Skeletal muscle tissue (tissue), 4 donors: Measurements from ENCODE around the gene FGF2. TPM values are rescaled to one million over a fixed set of nuclear protein-coding genes. Genes with fewer than 3 reads are reported as not detected.

Source experiments
- H3K27ac ChIP-seq: one replicate; pipeline ENCODE4 v1.7.0; 2013; ENCODE audit warnings: mild to moderate bottlenecking, low read depth, low read length, inconsistent platforms
- H3K27me3 ChIP-seq, 3 donors: one replicate each; pipeline ENCODE4 v1.7.0; 2013; ENCODE audit warnings: low read length in 3 of 3; ENCODE audit not compliant: control insufficient read depth in 3 of 3, insufficient read depth in 3 of 3
- H3K36me3 ChIP-seq, 3 donors: one replicate each; pipeline ENCODE4 v1.7.0; 2013; ENCODE audit warnings: low read length in 3 of 3; ENCODE audit not compliant: control insufficient read depth in 3 of 3, insufficient read depth in 3 of 3
- H3K4me1 ChIP-seq, 3 donors: one replicate each; pipeline ENCODE4 v1.7.0; 2013; ENCODE audit warnings: low read length in 3 of 3, mild to moderate bottlenecking in 3 of 3; ENCODE audit not compliant: control insufficient read depth in 3 of 3, insufficient read depth in 3 of 3
- H3K4me3 ChIP-seq, 3 donors: one replicate each; pipeline ENCODE4 v1.7.0; 2013; ENCODE audit warnings: low read length in 3 of 3
- H3K9ac ChIP-seq, 3 donors: one replicate each; pipeline ENCODE4 v1.7.0; 2013; ENCODE audit warnings: low read length in 3 of 3, mild to moderate bottlenecking in 3 of 3, moderate library complexity in 2 of 3, low read depth in 1 of 3
- H3K9me3 ChIP-seq, 3 donors: one replicate each; pipeline ENCODE4 v1.7.0; 2013; ENCODE audit warnings: low read length in 3 of 3; ENCODE audit not compliant: control insufficient read depth in 3 of 3
- total RNA-seq: library from RNA; depleted of rRNA; stranded (reverse); fragments of >200 nt; gene quantifications from one replicate; pipeline ENCODE4 v1.2.3, GENCODE V29; 2014
- donor health status: Osteomylitis.

The FGF2 gene
- total RNA-seq, 1 donor from 2014 or later = 8.4 TPM

DNA sequence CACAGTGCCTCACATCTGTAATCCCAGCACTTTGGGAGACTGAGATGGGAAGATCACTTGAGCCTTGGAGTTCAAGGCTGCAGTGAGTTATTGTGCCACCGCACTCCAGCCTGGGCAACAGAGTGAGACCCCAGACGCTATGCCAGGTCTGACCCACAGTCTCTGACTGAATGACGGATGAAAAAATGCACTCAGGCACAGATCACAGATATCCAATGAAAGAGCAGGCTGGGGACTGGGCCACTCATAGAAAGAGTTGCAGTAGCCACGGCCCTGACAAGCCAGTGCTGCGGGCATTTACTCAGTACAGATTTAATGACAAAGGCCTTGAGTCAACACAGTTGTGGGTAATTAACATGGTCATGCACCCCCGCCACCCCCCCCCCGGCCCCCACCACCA is 73.1 kb downstream of the FGF2 start:
- no peak overlapping the region for H3K4me3 ChIP-seq
- H3K9me3 ChIP-seq = no peaks in the 10 kb centered on the region
- no peak overlapping the region for H3K27ac ChIP-seq
- peaks cover 0 to 9% (median 7%) of the 10 kb centered on the region in 3 donors for H3K36me3 ChIP-seq
- H3K27me3 ChIP-seq = no peaks in the 10 kb centered on the region
- H3K4me1 ChIP-seq = no peaks in the 10 kb centered on the region
- H3K9ac ChIP-seq = no peak overlapping the region

GRCh38 chr4:122900314-122900713 is 73.7 kb downstream of the FGF2 start:
- H3K27me3 ChIP-seq = no peaks in the 10 kb centered on the region
- no peak overlapping the region for H3K9ac ChIP-seq
- no peak overlapping the region for H3K27ac ChIP-seq
- no peak overlapping the region for H3K4me3 ChIP-seq
- H3K36me3 ChIP-seq = peaks cover 0 to 9% (median 5%) of the 10 kb centered on the region in 3 donors
- H3K9me3 ChIP-seq = no peaks in the 10 kb centered on the region
- H3K4me1 ChIP-seq = no peaks in the 10 kb centered on the region

DNA sequence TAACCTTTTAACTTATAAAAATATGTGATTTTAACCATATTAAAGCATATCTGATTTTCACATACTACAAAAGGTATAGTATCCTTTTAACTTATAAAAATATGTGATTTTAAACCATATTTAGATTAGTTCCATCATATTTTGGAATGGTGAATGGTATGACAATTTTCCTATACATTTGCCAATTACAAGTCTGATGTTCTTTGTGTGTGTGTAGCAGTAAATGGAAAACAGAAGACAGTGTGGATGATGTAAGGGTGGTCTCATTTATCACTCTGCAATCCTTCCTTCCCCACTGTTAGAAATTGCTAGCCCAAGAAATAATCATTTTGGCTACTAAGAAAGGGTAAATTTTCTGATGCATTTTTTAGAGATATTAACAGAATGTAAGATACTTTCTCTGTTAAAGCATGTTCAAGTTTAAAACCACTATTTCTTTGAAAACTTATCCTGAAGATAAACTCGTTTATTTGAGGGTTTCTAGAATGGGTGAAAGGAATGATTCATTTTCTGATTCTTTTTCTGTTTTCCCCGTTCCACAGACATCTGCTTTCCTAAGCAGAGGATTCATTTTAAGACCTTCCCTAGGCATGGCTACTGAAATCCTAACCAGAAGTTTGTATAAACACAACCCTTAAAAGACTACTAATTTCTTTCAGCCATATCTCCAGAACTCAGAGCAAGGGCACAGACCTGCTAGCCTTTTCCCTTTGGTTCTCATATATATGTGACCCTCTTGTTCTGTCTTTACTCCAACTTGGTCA is 74.8 kb downstream of the FGF2 start:
- peaks cover 0 to 6% (median 5%) of the 10 kb centered on the region in 3 donors for H3K36me3 ChIP-seq
- H3K4me1 ChIP-seq = no peaks in the 10 kb centered on the region
- H3K27ac ChIP-seq = no peak overlapping the region
- H3K27me3 ChIP-seq = no peaks in the 10 kb centered on the region
- no peak overlapping the region for H3K4me3 ChIP-seq
- no peak overlapping the region for H3K9ac ChIP-seq
- no peaks in the 10 kb centered on the region for H3K9me3 ChIP-seq

- H3K4me1 ChIP-seq = no peaks in the 10 kb centered on the region
These were observed 77.2 kb downstream of the FGF2 start for GRCh38 chr4:122903766-122904288.

DNA sequence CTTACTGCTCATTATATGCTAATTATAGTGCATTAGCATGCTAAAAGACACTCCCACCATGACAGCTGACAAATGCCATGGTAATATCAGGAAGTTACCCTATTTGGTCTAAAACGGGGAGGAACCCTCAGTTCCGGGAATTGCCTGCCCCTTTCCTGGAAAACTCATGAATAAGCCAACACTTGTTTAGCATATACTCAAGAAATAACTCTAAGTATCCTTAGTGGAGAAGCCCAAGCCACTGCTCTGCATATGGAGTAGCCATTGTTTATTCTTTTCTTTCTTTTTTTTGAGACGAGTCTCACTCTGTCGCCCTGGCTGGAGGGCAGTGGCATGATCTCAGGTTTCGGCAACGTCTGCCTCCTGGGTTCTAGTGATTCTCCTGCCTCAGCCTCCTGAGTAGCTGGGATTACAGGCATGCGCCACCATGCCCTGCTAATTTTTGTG is 80.3 kb downstream of the FGF2 start:
- H3K9me3 ChIP-seq = no peaks in the 10 kb centered on the region

More at GRCh38 chr4:122903766-122904288, 77.2 kb downstream of the FGF2 start:
- no peaks in the 10 kb centered on the region for H3K27me3 ChIP-seq
- H3K9me3 ChIP-seq = no peaks in the 10 kb centered on the region
- peaks cover 0 to 5% (median 5%) of the 10 kb centered on the region in 3 donors for H3K36me3 ChIP-seq
- H3K4me3 ChIP-seq = no peak overlapping the region
- H3K9ac ChIP-seq = no peak overlapping the region
- H3K27ac ChIP-seq = no peak overlapping the region

GRCh38 chr4:122908223-122908622 is 81.6 kb downstream of the FGF2 start:
- H3K27ac ChIP-seq = no peak overlapping the region

More for the DNA sequence above, 80.3 kb downstream of the FGF2 start:
- no peak overlapping the region for H3K4me3 ChIP-seq
- H3K4me1 ChIP-seq = no peaks in the 10 kb centered on the region
- H3K27me3 ChIP-seq = no peaks in the 10 kb centered on the region
- no peak overlapping the region for H3K27ac ChIP-seq
- H3K36me3 ChIP-seq = peaks cover 2 to 10% (median 5%) of the 10 kb centered on the region in 3 donors
- no peak overlapping the region for H3K9ac ChIP-seq

GRCh38 chr4:122909683-122910082 is 83.1 kb downstream of the FGF2 start:
- no peaks in the 10 kb centered on the region for H3K4me1 ChIP-seq
- H3K36me3 ChIP-seq = peaks cover 0 to 8% (median 6%) of the 10 kb centered on the region in 3 donors
- no peaks in the 10 kb centered on the region for H3K9me3 ChIP-seq
- no peak overlapping the region for H3K9ac ChIP-seq
- no peaks in the 10 kb centered on the region for H3K27me3 ChIP-seq
- no peak overlapping the region for H3K27ac ChIP-seq
- H3K4me3 ChIP-seq = no peak overlapping the region

More at GRCh38 chr4:122908223-122908622, 81.6 kb downstream of the FGF2 start:
- no peak overlapping the region for H3K4me3 ChIP-seq
- no peaks in the 10 kb centered on the region for H3K9me3 ChIP-seq
- H3K36me3 ChIP-seq = peaks cover 0 to 11% (median 6%) of the 10 kb centered on the region in 3 donors
- H3K9ac ChIP-seq = no peak overlapping the region
- no peaks in the 10 kb centered on the region for H3K4me1 ChIP-seq
- H3K27me3 ChIP-seq = no peaks in the 10 kb centered on the region

GRCh38 chr4:122911588-122911987 is 85.0 kb downstream of the FGF2 start:
- Histone ChIP-seq H3K9ac (no peak overlapping the region), H3K36me3 (peaks cover 0 to 12% (median 6%) of the 10 kb centered on the region in 3 donors), H3K27ac (no peak overlapping the region), H3K4me1 (no peaks in the 10 kb centered on the region), H3K27me3 (no peaks in the 10 kb centered on the region), H3K9me3 (no peaks in the 10 kb centered on the region), H3K4me3 (no peak overlapping the region)

DNA sequence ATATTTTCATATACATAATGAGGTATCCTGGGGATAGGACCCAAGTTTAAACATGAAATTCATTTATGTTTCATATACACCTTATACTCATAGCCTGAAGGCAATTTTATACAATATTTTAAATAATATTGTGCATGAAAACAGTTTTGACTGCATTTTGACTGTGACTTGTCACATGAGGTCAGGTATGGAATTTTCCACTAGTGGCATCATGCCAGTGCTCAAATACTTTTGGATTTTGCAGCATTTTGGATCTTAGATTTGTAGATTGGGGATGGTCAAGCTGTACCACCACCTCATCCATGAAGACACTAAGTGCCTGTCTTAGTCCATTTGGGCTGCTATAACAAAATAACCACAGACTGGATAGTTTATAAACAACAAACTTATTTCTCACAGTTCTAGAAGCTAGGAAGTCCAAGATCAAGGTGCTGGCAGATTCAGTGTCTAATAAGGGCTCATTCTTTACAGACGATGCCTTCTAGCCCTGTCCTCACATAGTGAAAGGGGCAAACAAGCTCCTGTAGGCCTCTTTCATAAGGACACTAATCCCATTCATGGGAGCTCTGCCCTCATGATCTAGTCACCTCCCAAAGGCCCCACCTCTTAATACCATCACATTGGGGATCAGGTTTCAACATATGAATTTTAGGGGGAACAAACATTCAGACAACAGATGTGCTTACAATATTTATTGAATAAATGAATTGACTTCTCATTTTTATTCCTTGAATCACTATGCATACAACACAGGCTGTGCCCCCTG is 86.4 kb downstream of the FGF2 start:
- peaks cover 0 to 14% (median 6%) of the 10 kb centered on the region in 3 donors for H3K36me3 ChIP-seq
- no peak overlapping the region for H3K4me3 ChIP-seq
- H3K27me3 ChIP-seq = no peaks in the 10 kb centered on the region
- H3K4me1 ChIP-seq = no peaks in the 10 kb centered on the region
- H3K9ac ChIP-seq = no peak overlapping the region
- no peaks in the 10 kb centered on the region for H3K9me3 ChIP-seq
- no peak overlapping the region for H3K27ac ChIP-seq
